Pancreas (tissue), 10 donors: Measurements from ENCODE around the gene ADAMTSL1. TPM values are rescaled to one million over a fixed set of nuclear protein-coding genes. Genes with fewer than 3 reads are reported as not detected.

Experiments
- ATAC-seq, 4 donors: fragments of 200-7000 bp; cut with Tn5 transposase; one replicate each; pipeline versions ENCODE4 v1.8.0 to v1.9.1; 2020; ENCODE audit warnings: mild to moderate bottlenecking in 4 of 4, moderate library complexity in 4 of 4
- DNase-seq, 6 donors: peaks; one replicate each; pipeline ENCODE4 v3.0.0-alpha.2; 2020
- FAIRE-seq: peaks from 2 replicates; lab custom pipeline; 2012; peaks lifted over from hg19 to GRCh38; lab: Jason Lieb, UNC
- H3K27ac ChIP-seq, 4 donors: fragments of 200-600 bp; sonication (generic); 1 replicate in 3 of 4; 2 replicates in 1 of 4; pipeline versions ENCODE4 v1.5.0 to v1.8.0; 2020
- H3K27me3 ChIP-seq, 4 donors: fragments of 200-600 bp; one replicate each; pipeline ENCODE4 v1.8.0; 2021
- H3K36me3 ChIP-seq, 3 donors: fragments of 200-600 bp; sonication (generic) in 1 of 3; one replicate each; pipeline versions ENCODE4 v1.5.0 to v1.8.0; 2020 to 2021
- H3K4me1 ChIP-seq, 3 donors: fragments of 200-600 bp; one replicate each; pipeline ENCODE4 v1.8.0; 2021
- H3K4me3 ChIP-seq, 4 donors: fragments of 200-600 bp; sonication (generic) in 2 of 4; one replicate each; pipeline versions ENCODE4 v1.5.0 to v1.8.0; 2020 to 2021
- H3K9me3 ChIP-seq, 4 donors: fragments of 200-600 bp; one replicate each; pipeline ENCODE4 v1.8.0; 2021
- WGBS, 2 donors: extraction: QIAGEN DNeasy Blood & Tissue Kit; methylation state at CpG; one replicate each; pipeline ENCODE4 v1.1.7; 2013; 5-methylcytosine and 5-hydroxymethylcytosine counted together
- intact Hi-C, 3 donors: fragments of 100-400 bp; cut with DNase I; formaldehyde crosslinking; loops; one replicate each; pipeline versions ENCODE4 v1.11.1 to v1.14.2; 2022
- polyA plus RNA-seq, 2 donors: library from polyadenylated mRNA; stranded (reverse); fragments of 200-250 nt; gene quantifications; one replicate each; pipeline ENCODE4 v1.2.3, GENCODE V29; 2013
- total RNA-seq, 6 donors: library from RNA; stranded (reverse); fragmentation: NEBNext Ultra II Directional in 4 of 6; extraction: Animal tissue kit (Norgen Biotek cat#: 25700) in 4 of 6; gene quantifications; one replicate each; pipeline versions ENCODE4 v1.2.1 to v1.2.4, GENCODE V29; 2021 to 2023
- TF ChIP-seq, protein P1 (sequence below), 4 donors: fragments of 200-600 bp; sonication (generic) in 3 of 4; IDR thresholded peaks; one replicate each; pipeline versions ENCODE4 v1.5.0 to v1.8.0; 2021; ENCODE audit warnings: antibody characterized with exemption in 4 of 4
- donor health status: healthy with polysubstance abuse.
- donor health status: DM: no; HTN: no; CAD: no; lungs with moderate emphysema.
- donor health status: DM: no; HTN: no; CAD: no.
- donor health status: control.
- donor health status: control.
- donor health status: Bipolar disorder and iron deficiency.
- donor health status: DM: yes; HTN: yes; CAD: no.
- donor health status: DM: no; HTN: no; CAD: no.
- donor health status: DM: no; HTN: no; CAD: no.
- donor health status: DM: yes; HTN: yes; CAD: no.

ADAMTSL1 gene
- total and polyA plus RNA-seq, 8 donors: 0.24 to 2.1 (median 0.67) TPM

DNA sequence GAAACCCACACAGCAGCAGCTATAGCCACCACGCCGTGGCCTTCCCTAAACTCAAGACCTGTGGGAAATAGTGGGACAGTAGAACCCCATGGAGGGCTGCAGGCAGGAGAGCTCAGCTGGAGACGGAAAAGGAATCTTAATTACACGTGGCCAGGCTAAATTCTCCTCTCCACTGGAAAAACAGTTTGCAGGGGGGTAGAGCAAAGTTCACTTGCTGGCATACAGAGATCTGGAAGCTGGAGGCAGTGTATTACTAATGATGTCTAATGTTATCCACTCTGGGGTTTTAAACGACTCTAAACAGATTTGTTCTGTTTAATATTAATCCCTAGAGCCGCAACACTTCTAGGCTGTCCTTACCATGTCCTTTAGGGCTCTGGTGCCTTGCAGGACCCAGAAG is 302.0 kb downstream of the ADAMTSL1 start:
- H3K27me3 ChIP-seq: no peaks in the 10 kb centered on the region
- no peaks in the 10 kb centered on the region for H3K9me3 ChIP-seq
- H3K4me3 ChIP-seq: no peak overlapping the region
- intact Hi-C loops: no loop called here
- H3K36me3 ChIP-seq: no peaks in the 10 kb centered on the region
- ATAC-seq: peak; percentile 47 to 79 (median 61)
- 35 to 38% methylated on average over 6 of the region's 6 CpGs for WGBS, 2 donors
- TF ChIP-seq, protein P1, sequence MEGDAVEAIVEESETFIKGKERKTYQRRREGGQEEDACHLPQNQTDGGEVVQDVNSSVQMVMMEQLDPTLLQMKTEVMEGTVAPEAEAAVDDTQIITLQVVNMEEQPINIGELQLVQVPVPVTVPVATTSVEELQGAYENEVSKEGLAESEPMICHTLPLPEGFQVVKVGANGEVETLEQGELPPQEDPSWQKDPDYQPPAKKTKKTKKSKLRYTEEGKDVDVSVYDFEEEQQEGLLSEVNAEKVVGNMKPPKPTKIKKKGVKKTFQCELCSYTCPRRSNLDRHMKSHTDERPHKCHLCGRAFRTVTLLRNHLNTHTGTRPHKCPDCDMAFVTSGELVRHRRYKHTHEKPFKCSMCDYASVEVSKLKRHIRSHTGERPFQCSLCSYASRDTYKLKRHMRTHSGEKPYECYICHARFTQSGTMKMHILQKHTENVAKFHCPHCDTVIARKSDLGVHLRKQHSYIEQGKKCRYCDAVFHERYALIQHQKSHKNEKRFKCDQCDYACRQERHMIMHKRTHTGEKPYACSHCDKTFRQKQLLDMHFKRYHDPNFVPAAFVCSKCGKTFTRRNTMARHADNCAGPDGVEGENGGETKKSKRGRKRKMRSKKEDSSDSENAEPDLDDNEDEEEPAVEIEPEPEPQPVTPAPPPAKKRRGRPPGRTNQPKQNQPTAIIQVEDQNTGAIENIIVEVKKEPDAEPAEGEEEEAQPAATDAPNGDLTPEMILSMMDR (IDR thresholded peaks at IDR 0.05): no peak
- H3K4me1 ChIP-seq: no peaks in the 10 kb centered on the region
- DNase-seq: no peak
- peak overlapping the region in 1 of 4 donors; percentile 17 for H3K27ac ChIP-seq
- no peak for FAIRE-seq

DNA sequence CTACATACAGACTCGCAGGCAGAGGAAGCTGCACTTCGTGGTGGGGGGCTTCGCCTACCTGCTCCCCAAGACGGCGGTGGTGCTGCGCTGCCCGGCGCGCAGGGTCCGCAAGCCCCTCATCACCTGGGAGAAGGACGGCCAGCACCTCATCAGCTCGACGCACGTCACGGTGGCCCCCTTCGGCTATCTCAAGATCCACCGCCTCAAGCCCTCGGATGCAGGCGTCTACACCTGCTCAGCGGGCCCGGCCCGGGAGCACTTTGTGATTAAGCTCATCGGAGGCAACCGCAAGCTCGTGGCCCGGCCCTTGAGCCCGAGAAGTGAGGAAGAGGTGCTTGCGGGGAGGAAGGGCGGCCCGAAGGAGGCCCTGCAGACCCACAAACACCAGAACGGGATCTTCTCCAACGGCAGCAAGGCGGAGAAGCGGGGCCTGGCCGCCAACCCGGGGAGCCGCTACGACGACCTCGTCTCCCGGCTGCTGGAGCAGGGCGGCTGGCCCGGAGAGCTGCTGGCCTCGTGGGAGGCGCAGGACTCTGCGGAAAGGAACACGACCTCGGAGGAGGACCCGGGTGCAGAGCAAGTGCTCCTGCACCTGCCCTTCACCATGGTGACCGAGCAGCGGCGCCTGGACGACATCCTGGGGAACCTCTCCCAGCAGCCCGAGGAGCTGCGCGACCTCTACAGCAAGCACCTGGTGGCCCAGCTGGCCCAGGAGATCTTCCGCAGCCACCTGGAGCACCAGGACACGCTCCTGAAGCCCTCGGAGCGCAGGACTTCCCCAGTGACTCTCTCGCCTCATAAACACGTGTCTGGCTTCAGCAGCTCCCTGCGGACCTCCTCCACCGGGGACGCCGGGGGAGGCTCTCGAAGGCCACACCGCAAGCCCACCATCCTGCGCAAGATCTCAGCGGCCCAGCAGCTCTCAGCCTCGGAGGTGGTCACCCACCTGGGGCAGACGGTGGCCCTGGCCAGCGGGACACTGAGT is 303.2 kb downstream of the ADAMTSL1 start:
- intact Hi-C loops: no loop called here
- peak in 2 of 6 donors; percentile 15 to 62 for DNase-seq
- ATAC-seq: no peak
- Histone ChIP-seq H3K4me3 (no peak overlapping the region), H3K27me3 (no peaks in the 10 kb centered on the region), H3K36me3 (no peaks in the 10 kb centered on the region), H3K4me1 (no peaks in the 10 kb centered on the region), H3K9me3 (no peaks in the 10 kb centered on the region), H3K27ac (peak overlapping the region in 1 of 4 donors; percentile 17)
- TF ChIP-seq, protein P1 (IDR thresholded peaks at IDR 0.05): no peak
- no peak for FAIRE-seq
- 92 to 96% methylated on average over 72 to 73 of the region's 73 CpGs for whole genome bisulfite sequencing, 2 donors

DNA sequence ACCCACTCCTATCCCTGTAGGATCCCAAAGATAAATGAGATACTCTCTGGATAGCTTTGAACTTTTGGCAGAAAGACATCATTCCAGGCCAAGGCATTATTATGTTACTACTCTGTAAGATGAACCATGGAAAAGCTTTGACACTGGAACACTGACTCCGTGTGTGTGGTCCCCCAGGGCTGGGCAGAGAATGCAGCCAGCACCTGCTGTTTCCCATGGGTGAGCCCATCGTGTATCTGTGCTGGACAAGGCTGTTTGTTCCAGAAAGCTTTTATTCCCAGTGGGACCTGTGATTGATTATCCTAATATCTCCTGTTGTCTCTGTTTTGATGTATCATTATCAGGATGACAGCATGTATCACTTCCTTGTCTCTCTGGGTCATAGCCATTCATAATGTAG is 304.2 kb downstream of the ADAMTSL1 start:
- Histone ChIP-seq H3K4me1 (no peaks in the 10 kb centered on the region), H3K27ac (no peak overlapping the region), H3K27me3 (no peaks in the 10 kb centered on the region), H3K9me3 (no peaks in the 10 kb centered on the region), H3K4me3 (no peak overlapping the region), H3K36me3 (no peaks in the 10 kb centered on the region)
- 43 to 48% methylated on average over 2 of the region's 2 CpGs for WGBS, 2 donors
- TF ChIP-seq, protein P1 (IDR thresholded peaks at IDR 0.05): no peak
- intact Hi-C loops: no loop called here
- DNase-seq (no peak), FAIRE-seq (no peak), ATAC-seq (no peak)

DNA sequence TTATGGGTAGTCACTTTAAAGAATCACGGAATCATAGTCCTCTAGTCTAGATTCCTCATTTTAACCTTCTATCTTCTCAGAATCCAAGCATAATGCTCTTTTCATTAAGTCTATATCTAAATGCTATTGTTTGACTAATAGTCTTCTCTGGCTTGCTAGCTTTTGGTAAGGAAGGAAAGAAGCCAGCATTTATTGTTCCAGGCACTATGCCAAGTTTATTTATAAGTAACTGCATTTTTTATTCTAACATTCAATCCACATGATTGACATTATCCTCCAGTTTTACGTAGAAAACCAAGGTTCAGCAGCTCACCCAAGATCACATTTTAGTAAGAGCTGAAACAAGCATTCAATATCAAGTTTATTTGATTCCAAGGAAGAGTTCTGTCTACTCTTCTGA is 304.9 kb downstream of the ADAMTSL1 start:
- FAIRE-seq: no peak
- H3K4me1 ChIP-seq: no peaks in the 10 kb centered on the region
- no peak for DNase-seq
- no peak overlapping the region for H3K27ac ChIP-seq
- WGBS, 2 donors: 42% methylated on average over 2 of the region's 2 CpGs
- intact Hi-C loops: no loop called here
- no peaks in the 10 kb centered on the region for H3K36me3 ChIP-seq
- no peak for ATAC-seq
- H3K27me3 ChIP-seq: no peaks in the 10 kb centered on the region
- no peak overlapping the region for H3K4me3 ChIP-seq
- TF ChIP-seq, protein P1 (IDR thresholded peaks at IDR 0.05): no peak
- no peaks in the 10 kb centered on the region for H3K9me3 ChIP-seq

DNA sequence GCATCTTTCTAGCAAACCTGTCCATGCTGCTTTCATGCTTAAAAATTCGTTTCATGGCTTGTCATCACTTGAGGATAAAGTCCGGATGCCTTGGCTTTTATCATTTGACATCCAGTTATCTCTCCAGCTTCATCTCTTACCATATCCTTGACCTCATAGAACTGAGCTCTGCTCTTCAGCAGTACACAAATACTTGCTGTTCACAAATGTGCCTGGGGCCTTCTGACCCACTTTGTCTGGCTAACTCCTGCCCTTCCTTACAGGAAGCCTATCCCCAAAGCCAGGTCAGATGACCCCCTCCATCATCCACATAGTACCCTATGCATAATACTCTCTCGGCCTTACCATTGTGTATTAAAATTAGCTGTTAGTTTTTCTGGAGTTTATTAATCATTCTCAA is 310.0 kb downstream of the ADAMTSL1 start:
- Histone ChIP-seq H3K36me3 (no peaks in the 10 kb centered on the region), H3K4me3 (no peak overlapping the region), H3K9me3 (no peaks in the 10 kb centered on the region), H3K27ac (no peak overlapping the region), H3K27me3 (no peaks in the 10 kb centered on the region), H3K4me1 (no peaks in the 10 kb centered on the region)
- TF ChIP-seq, protein P1 (IDR thresholded peaks at IDR 0.05): no peak
- DNase-seq (no peak), FAIRE-seq (no peak), ATAC-seq (no peak)
- WGBS, 2 donors: 55 to 57% methylated on average over 3 of the region's 3 CpGs
- intact Hi-C loops: no loop called here
